IMR-90 (cell line): ENCODE results near the gene CRBN. TPM values are rescaled to one million over a fixed set of nuclear protein-coding genes. Genes with fewer than 3 reads are reported as not detected.

Experiments
- ATAC-seq: fragments of 200-7000 bp; cut with Tn5 transposase; 2 replicates; pipeline ENCODE4 v1.9.1; 2020; ENCODE audit warnings: low read depth, mild to moderate bottlenecking, moderate library complexity
- BruUV-seq: library from RNA; stranded (reverse); fragments of 400-500 nt; replicated peaks from 2 replicates; lab custom pipeline; 2021; lab: Mats Ljungman, UMichigan
- CTCF ChIA-PET: fragments of 300-600 bp; formaldehyde crosslinking; extraction: SDS; loops from one replicate; lab custom pipeline; 2021; ENCODE audit warnings: antibody characterized with exemption; lab: Yijun Ruan, JAX
- POLR2A ChIA-PET: fragments of 300-600 bp; sonication (Branson Sonifier 250); formaldehyde crosslinking; loops from one replicate; lab custom pipeline; 2022; ENCODE audit warnings: antibody characterized with exemption; ENCODE audit not compliant: unreplicated experiment; lab: Charles Lee
- DNase-seq: peaks from one replicate; pipeline ENCODE4 v3.0.0; 2013
- H2AFZ ChIP-seq: replicated peaks from 2 replicates; pipeline ENCODE3; 2013; ENCODE audit warnings: low read length, mild to moderate bottlenecking; ENCODE audit not compliant: poor library complexity
- H2AK5ac ChIP-seq: 2 replicates; pipeline ENCODE4 v1.6.1; 2013; ENCODE audit warnings: low read depth, low read length, inconsistent platforms
- H2AK9ac ChIP-seq: replicated peaks from 2 replicates; pipeline ENCODE3; 2013; ENCODE audit warnings: mild to moderate bottlenecking, low read depth, low read length, moderate library complexity; ENCODE audit not compliant: poor library complexity
- H2BK120ac ChIP-seq: 2 replicates; pipeline ENCODE4 v1.6.1; 2013; ENCODE audit warnings: low read depth, low read length, inconsistent platforms
- H2BK15ac ChIP-seq: 3 replicates; pipeline ENCODE4 v1.6.1; 2013; ENCODE audit warnings: low read depth, low read length, inconsistent platforms
- H2BK20ac ChIP-seq: 2 replicates; pipeline ENCODE4 v1.6.1; 2013; ENCODE audit warnings: low read depth, mild to moderate bottlenecking, inconsistent platforms, low read length, moderate library complexity
- H2BK5ac ChIP-seq: 2 replicates; pipeline ENCODE4 v1.6.1; 2013; ENCODE audit warnings: mild to moderate bottlenecking, low read depth, low read length, inconsistent platforms; ENCODE audit not compliant: poor library complexity, severe bottlenecking
- H3K14ac ChIP-seq: replicated peaks from 2 replicates; pipeline ENCODE4 v1.6.1; 2013; ENCODE audit warnings: low read depth, low read length, inconsistent platforms
- H3K18ac ChIP-seq: 2 replicates; pipeline ENCODE4 v1.6.1; 2013; ENCODE audit warnings: low read depth, low read length, control low read depth
- H3K23ac ChIP-seq: 2 replicates; pipeline ENCODE4 v1.6.1; 2013; ENCODE audit warnings: low read depth, low read length, inconsistent platforms
- H3K27ac ChIP-seq: 2 replicates; pipeline ENCODE4 v1.5.1; 2013; ENCODE audit warnings: mild to moderate bottlenecking, control low read depth, low read length; ENCODE audit not compliant: insufficient read depth
- H3K27me3 ChIP-seq: 2 replicates; pipeline ENCODE4 v1.6.1; 2013; ENCODE audit warnings: low read length; ENCODE audit not compliant: control insufficient read depth, insufficient read depth
- H3K36me3 ChIP-seq: 2 replicates; pipeline ENCODE4 v1.6.1; 2013; ENCODE audit warnings: low read length, mixed read lengths; ENCODE audit not compliant: control insufficient read depth, insufficient read depth
- H3K4ac ChIP-seq: 2 replicates; pipeline ENCODE4 v1.6.1; 2013; ENCODE audit warnings: low read depth, low read length, inconsistent platforms
- H3K4me1 ChIP-seq: 2 replicates; pipeline ENCODE4 v1.6.1; 2013; ENCODE audit warnings: low read length, mixed read lengths; ENCODE audit not compliant: control insufficient read depth, insufficient read depth
- H3K4me2 ChIP-seq: 2 replicates; pipeline ENCODE4 v1.6.1; 2013; ENCODE audit warnings: low read depth, mild to moderate bottlenecking, control low read depth, low read length, moderate library complexity
- H3K4me3 ChIP-seq: 2 replicates; pipeline ENCODE4 v1.5.1; 2013; ENCODE audit warnings: low read depth, mild to moderate bottlenecking, control low read depth, low read length, moderate library complexity; ENCODE audit not compliant: insufficient read depth
- H3K56ac ChIP-seq: 2 replicates; pipeline ENCODE4 v1.6.1; 2013; ENCODE audit warnings: low read length, inconsistent platforms; ENCODE audit not compliant: insufficient read depth; ENCODE audit errors: extremely low read depth
- H3K79me1 ChIP-seq, 2 experiments: 2 replicates each; pipeline ENCODE4 v1.6.1; 2013; ENCODE audit warnings: low read length in 2 of 2, inconsistent platforms in 1 of 2, low read depth in 1 of 2
- H3K9ac ChIP-seq: 2 replicates; pipeline ENCODE4 v1.6.1; 2013; ENCODE audit warnings: low read depth, low read length, control low read depth
- H3K9me1 ChIP-seq: 2 replicates; pipeline ENCODE4 v1.6.1; 2013; ENCODE audit warnings: low read length, inconsistent platforms; ENCODE audit not compliant: insufficient read depth
- H3K9me3 ChIP-seq: 2 replicates; pipeline ENCODE4 v1.6.1; 2013; ENCODE audit warnings: low read length; ENCODE audit not compliant: control insufficient read depth, insufficient read depth
- H4K20me1 ChIP-seq: 2 replicates; pipeline ENCODE4 v1.6.1; 2013; ENCODE audit warnings: low read length, inconsistent platforms; ENCODE audit not compliant: insufficient read depth
- H4K5ac ChIP-seq: 2 replicates; pipeline ENCODE4 v1.6.1; 2013; ENCODE audit warnings: mild to moderate bottlenecking, low read depth, low read length, control low read depth
- H4K8ac ChIP-seq, 2 experiments: 2 replicates each; pipeline ENCODE4 v1.6.1; 2013; ENCODE audit warnings: low read depth in 2 of 2, low read length in 2 of 2, control low read depth in 1 of 2, inconsistent platforms in 1 of 2
- H4K91ac ChIP-seq: 2 replicates; pipeline ENCODE4 v1.6.1; 2013; ENCODE audit warnings: low read depth, low read length, inconsistent platforms; ENCODE audit not compliant: insufficient read depth
- BHLHE40 ChIP-seq: fragments of 150-350 bp; IDR thresholded peaks from 2 replicates; pipeline ENCODE4 v1.6.1; 2016; ENCODE audit warnings: mild to moderate bottlenecking, low read depth, low read length
- CEBPB ChIP-seq: IDR thresholded peaks from 2 replicates; pipeline ENCODE4 v1.6.1; 2012; ENCODE audit warnings: low read depth, low read length, improper control_type of control experiment
- CHD1 ChIP-seq: IDR thresholded peaks from 2 replicates; pipeline ENCODE4 v1.6.1; 2012; ENCODE audit warnings: low read depth, low read length, improper control_type of control experiment
- ELK1 ChIP-seq: fragments of 150-350 bp; IDR thresholded peaks from 2 replicates; pipeline ENCODE4 v1.6.1; 2016; ENCODE audit warnings: low read depth, mild to moderate bottlenecking, low read length, moderate library complexity, borderline replicate concordance
- FOS ChIP-seq: fragments of 150-350 bp; IDR thresholded peaks from 2 replicates; pipeline ENCODE4 v1.6.1; 2016; ENCODE audit warnings: low read depth, low read length
- MAFK ChIP-seq: IDR thresholded peaks from 2 replicates; pipeline ENCODE4 v1.6.1; 2012; ENCODE audit warnings: low read depth, low read length, improper control_type of control experiment
- MAZ ChIP-seq: IDR thresholded peaks from 2 replicates; pipeline ENCODE4 v1.6.1; 2012; ENCODE audit warnings: low read depth, mild to moderate bottlenecking, low read length, improper control_type of control experiment, moderate library complexity, borderline replicate concordance
- MXI1 ChIP-seq: IDR thresholded peaks from 2 replicates; pipeline ENCODE4 v1.6.1; 2012; ENCODE audit warnings: low read depth, mild to moderate bottlenecking, low read length, moderate library complexity, borderline replicate concordance
- NFE2L2 ChIP-seq: fragments of 150-350 bp; IDR thresholded peaks from 2 replicates; pipeline ENCODE4 v1.6.1; 2016; ENCODE audit warnings: low read depth, mild to moderate bottlenecking, low read length
- POLR2A ChIP-seq: IDR thresholded peaks from 2 replicates; pipeline ENCODE4 v1.6.1; 2012; ENCODE audit warnings: mild to moderate bottlenecking, low read depth, low read length
- RAD21 ChIP-seq: IDR thresholded peaks from 2 replicates; pipeline ENCODE4 v1.6.1; 2012; ENCODE audit warnings: low read length, improper control_type of control experiment
- RCOR1 ChIP-seq: IDR thresholded peaks from 2 replicates; pipeline ENCODE4 v1.6.1; 2012; ENCODE audit warnings: mild to moderate bottlenecking, low read length, improper control_type of control experiment; ENCODE audit not compliant: insufficient replicate concordance
- RFX5 ChIP-seq: IDR thresholded peaks from 2 replicates; pipeline ENCODE4 v1.8.0; 2012; ENCODE audit warnings: low read depth, mild to moderate bottlenecking, low read length, moderate library complexity
- SMC3 ChIP-seq: fragments of 150-350 bp; IDR thresholded peaks from 2 replicates; pipeline ENCODE4 v1.6.1; 2016; ENCODE audit warnings: low read depth, mild to moderate bottlenecking, antibody characterized with exemption, low read length, moderate library complexity
- WGBS, 2 experiments: methylation state at CpG; one replicate each; pipeline versions ENCODE4 v1.1.5 to v1.1.7; 2013; ENCODE audit warnings: missing lambda C conversion rate in 2 of 2; ENCODE audit not compliant: insufficient read length in 1 of 2; ENCODE audit errors: extremely low coverage in 2 of 2; 5-methylcytosine and 5-hydroxymethylcytosine counted together
- dilution Hi-C: fragments of 300-500 bp; cut with HindIII; formaldehyde crosslinking; loops from one replicate; pipeline ENCODE4 v1.14.3; 2018; ENCODE audit warnings: low sequenced_read_pairs; ENCODE audit not compliant: unreplicated experiment
- in situ Hi-C: fragments of 300-500 bp; cut with MboI; formaldehyde crosslinking; loops from 3 replicates; pipeline ENCODE4 v1.14.3; 2019; ENCODE audit warnings: low sequenced_read_pairs, inconsistent platforms, mixed read lengths
- intact Hi-C: fragments of 100-400 bp; cut with micrococcal nuclease; formaldehyde crosslinking; loops from 2 replicates; pipeline ENCODE4 v1.10.0; 2022
- polyA plus RNA-seq, 3 experiments: library from polyadenylated mRNA; depleted of rRNA; stranded (reverse); fragments of >200 nt; gene quantifications; 2 replicates each; pipeline ENCODE4 v1.2.3, GENCODE V29; 2012; ENCODE audit warnings: low replicate concordance in 1 of 3
- total RNA-seq: library from RNA; depleted of rRNA; stranded (reverse); fragments of >200 nt; gene quantifications from 2 replicates; pipeline ENCODE4 v1.2.3, GENCODE V29; 2012
- TF ChIP-seq, protein P1 (sequence below): fragments of 150-350 bp; IDR thresholded peaks from 2 replicates; pipeline ENCODE4 v1.6.1; 2017; ENCODE audit warnings: mild to moderate bottlenecking, antibody characterized with exemption, low read length, low read depth
- TF ChIP-seq, protein P2 (sequence below): conservative IDR thresholded peaks from 2 replicates; pipeline ENCODE4 v1.5.1; 2012; ENCODE audit warnings: mild to moderate bottlenecking, low read depth, low read length, improper control_type of control experiment

CRBN gene
- total and polyA plus RNA-seq, 2 of the 4 experiments (the other 2 are of a cell fraction): 21.8 to 33.9 TPM

GRCh38 chr3:3137526-3137925, 42.0 kb downstream of the CRBN start:
- Histone ChIP-seq H2BK20ac (no peak overlapping the region), H3K14ac (no peak overlapping the region), H2BK15ac (no peak overlapping the region), H4K91ac (no peak overlapping the region), H2BK120ac (no peak overlapping the region), H3K9ac (no peak overlapping the region), H3K4me1 (no peaks in the 10 kb centered on the region; the same call in 1 of the 2 replicates), H3K18ac (no peak overlapping the region), H3K79me1 (peaks cover 13 to 18% of the 10 kb centered on the region in 2 experiments), H3K36me3 (peaks cover 13% of the 10 kb centered on the region), H2AK9ac (no peak overlapping the region), H4K20me1 (peaks cover 15% of the 10 kb centered on the region), H3K27me3 (no peaks in the 10 kb centered on the region), H3K4me2 (no peak overlapping the region), H4K8ac (no peak overlapping the region), H2AK5ac (no peak overlapping the region), H3K56ac (no peak overlapping the region), H2BK5ac (no peak overlapping the region), H3K4me3 (no peak overlapping the region), H3K4ac (no peak overlapping the region), H2AFZ (no peak overlapping the region), H3K9me1 (peaks cover 4% of the 10 kb centered on the region; the same call in 1 of the 2 replicates), H3K23ac (no peak overlapping the region), H4K5ac (no peak overlapping the region), H3K27ac (no peak overlapping the region), H3K9me3 (no peaks in the 10 kb centered on the region)
- no peak for ATAC-seq
- dilution Hi-C loops: no loop called here
- POLR2A ChIA-PET: no interaction called here
- DNase-seq: no peak
- no TSS peak for BruUV-seq
- CTCF ChIA-PET: no interaction called here
- in situ Hi-C loops: no loop called here
- intact Hi-C loops: no loop called here
- no peak for TF ChIP-seq ELK1
- no peak for TF ChIP-seq CEBPB
- TF ChIP-seq, protein P1, sequence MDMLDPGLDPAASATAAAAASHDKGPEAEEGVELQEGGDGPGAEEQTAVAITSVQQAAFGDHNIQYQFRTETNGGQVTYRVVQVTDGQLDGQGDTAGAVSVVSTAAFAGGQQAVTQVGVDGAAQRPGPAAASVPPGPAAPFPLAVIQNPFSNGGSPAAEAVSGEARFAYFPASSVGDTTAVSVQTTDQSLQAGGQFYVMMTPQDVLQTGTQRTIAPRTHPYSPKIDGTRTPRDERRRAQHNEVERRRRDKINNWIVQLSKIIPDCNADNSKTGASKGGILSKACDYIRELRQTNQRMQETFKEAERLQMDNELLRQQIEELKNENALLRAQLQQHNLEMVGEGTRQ: no peak
- TF ChIP-seq MAZ: no peak
- TF ChIP-seq SMC3: no peak
- no peak for TF ChIP-seq MAFK
- TF ChIP-seq NFE2L2: no peak
- TF ChIP-seq RCOR1: no peak
- no peak for TF ChIP-seq FOS
- no peak for TF ChIP-seq MXI1
- no peak for TF ChIP-seq RFX5
- no peak for TF ChIP-seq POLR2A
- no peak for TF ChIP-seq RAD21
- TF ChIP-seq, protein P2, sequence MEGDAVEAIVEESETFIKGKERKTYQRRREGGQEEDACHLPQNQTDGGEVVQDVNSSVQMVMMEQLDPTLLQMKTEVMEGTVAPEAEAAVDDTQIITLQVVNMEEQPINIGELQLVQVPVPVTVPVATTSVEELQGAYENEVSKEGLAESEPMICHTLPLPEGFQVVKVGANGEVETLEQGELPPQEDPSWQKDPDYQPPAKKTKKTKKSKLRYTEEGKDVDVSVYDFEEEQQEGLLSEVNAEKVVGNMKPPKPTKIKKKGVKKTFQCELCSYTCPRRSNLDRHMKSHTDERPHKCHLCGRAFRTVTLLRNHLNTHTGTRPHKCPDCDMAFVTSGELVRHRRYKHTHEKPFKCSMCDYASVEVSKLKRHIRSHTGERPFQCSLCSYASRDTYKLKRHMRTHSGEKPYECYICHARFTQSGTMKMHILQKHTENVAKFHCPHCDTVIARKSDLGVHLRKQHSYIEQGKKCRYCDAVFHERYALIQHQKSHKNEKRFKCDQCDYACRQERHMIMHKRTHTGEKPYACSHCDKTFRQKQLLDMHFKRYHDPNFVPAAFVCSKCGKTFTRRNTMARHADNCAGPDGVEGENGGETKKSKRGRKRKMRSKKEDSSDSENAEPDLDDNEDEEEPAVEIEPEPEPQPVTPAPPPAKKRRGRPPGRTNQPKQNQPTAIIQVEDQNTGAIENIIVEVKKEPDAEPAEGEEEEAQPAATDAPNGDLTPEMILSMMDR: no peak
- TF ChIP-seq BHLHE40: no peak
- TF ChIP-seq CHD1: no peak
- no CpG with 5 or more reads among the region's 6 CpGs for WGBS, 2 experiments
